Upper lobe of left lung (tissue), 6 donors: ENCODE measurements around the gene AZU1. TPM values are rescaled to one million over a fixed set of nuclear protein-coding genes. Genes with fewer than 3 reads are reported as not detected.
"Not testable (repeated sequence)": the region's sequence is repeated elsewhere in the genome, so short reads cannot be mapped to it uniquely, and the experiment has no call there.

Source experiments
- ATAC-seq, 2 donors: fragments of 200-7000 bp; cut with Tn5 transposase; one replicate each; pipeline ENCODE4 v1.9.1; 2022; ENCODE audit warnings: mild to moderate bottlenecking in 2 of 2, moderate library complexity in 2 of 2; ENCODE audit not compliant: low FRiP score in 2 of 2
- DNase-seq, 2 donors: peaks; one replicate each; pipeline ENCODE4 v3.0.0-alpha.2; 2019 to 2020
- H3K27ac ChIP-seq, 4 donors: fragments of 200-600 bp; sonication (generic); one replicate each; pipeline ENCODE4 v1.5.1; 2016 to 2019
- H3K27me3 ChIP-seq, 4 donors: fragments of 200-600 bp; sonication (generic); one replicate each; pipeline ENCODE4 v1.5.1; 2017 to 2019
- H3K36me3 ChIP-seq, 4 donors: fragments of 200-600 bp; sonication (generic); one replicate each; pipeline ENCODE4 v1.5.1; 2016 to 2019
- H3K4me1 ChIP-seq, 4 donors: fragments of 200-600 bp; sonication (generic); one replicate each; pipeline ENCODE4 v1.5.1; 2018 to 2019
- H3K4me3 ChIP-seq, 4 donors: fragments of 200-600 bp; sonication (generic); one replicate each; pipeline ENCODE4 v1.5.1; 2017 to 2019; ENCODE audit warnings: mild to moderate bottlenecking in 2 of 4, moderate library complexity in 1 of 4
- H3K9me3 ChIP-seq, 4 donors: fragments of 200-600 bp; sonication (generic); one replicate each; pipeline ENCODE4 v1.5.1; 2018 to 2019
- CTCF ChIP-seq, 6 experiments: fragments of 450-650 bp in 4 of 6; fragments of 200-600 bp in 2 of 6; sonication (generic) in 2 of 6; IDR thresholded peaks; one replicate each; pipeline ENCODE4 v1.5.1; 2016 to 2019; ENCODE audit warnings: antibody characterized with exemption in 6 of 6
- EP300 ChIP-seq, 4 donors: sonication (generic); formaldehyde crosslinking; IDR thresholded peaks; one replicate each; pipeline ENCODE4 v1.5.1; 2017; ENCODE audit warnings: antibody characterized with exemption in 4 of 4, control low read depth in 2 of 4
- POLR2A ChIP-seq, 4 donors: fragments of 450-650 bp; IDR thresholded peaks; one replicate each; pipeline ENCODE4 v1.5.1; 2016 to 2017; ENCODE audit warnings: antibody characterized with exemption in 4 of 4, mild to moderate bottlenecking in 2 of 4
- POLR2AphosphoS5 ChIP-seq, 2 donors: sonication (generic); formaldehyde crosslinking; IDR thresholded peaks; one replicate each; pipeline ENCODE4 v1.5.1; 2017; ENCODE audit warnings: antibody characterized with exemption in 2 of 2
- WGBS, 2 donors: methylation state at CpG; one replicate each; pipeline ENCODE4 v1.1.5; 2017 to 2018; 5-methylcytosine and 5-hydroxymethylcytosine counted together
- total RNA-seq, 6 donors: library from RNA; depleted of rRNA in 4 of 6; stranded (reverse); fragments of >200 nt in 4 of 6; gene quantifications; one replicate each; pipeline versions ENCODE4 v1.1.0 to v1.2.1, GENCODE V29; 2016 to 2021
- donor health status: DM: no; HTN: no; CAD: no; lungs with moderate emphysema.
- donor health status: DM: no; HTN: yes; CAD: no; lungs with severe emphysema.

AZU1 gene
- total RNA-seq, 6 donors from 2014 or later, result 2.0 to 13.6 (median 5.3) TPM

GRCh38 chr19:853014-853585, 25.5 kb downstream of the AZU1 start:
- Histone ChIP-seq H3K27ac (no peak overlapping the region), H3K9me3 (no peaks in the 10 kb centered on the region), H3K27me3 (peaks cover 0 to 15% (median 8%) of the 10 kb centered on the region in 4 donors), H3K4me3 (peak overlapping the region in 3 of 4 donors; percentile 7 to 19 (median 10)), H3K36me3 (no peaks in the 10 kb centered on the region), H3K4me1 (peaks cover 9 to 29% (median 13%) of the 10 kb centered on the region in 4 donors)
- DNase-seq, result peak in 1 of 2 donors; percentile 79
- no peak for ATAC-seq
- TF ChIP-seq CTCF (IDR thresholded peaks at IDR 0.05) (no peak), POLR2A (IDR thresholded peaks at IDR 0.05) (no peak), POLR2AphosphoS5 (IDR thresholded peaks at IDR 0.05) (no peak), EP300 (IDR thresholded peaks at IDR 0.05) (no peak)
- WGBS, 2 donors, result 9 to 67% methylated on average over 3 to 18 of the region's 67 CpGs

- not testable (repeated sequence) for H3K4me3 ChIP-seq, H3K9me3 ChIP-seq, ATAC-seq, H3K27ac ChIP-seq, H3K36me3 ChIP-seq, DNase-seq
- H3K27me3 ChIP-seq, result peaks cover 0 to 15% (median 8%) of the 10 kb centered on the region in 4 donors
- H3K4me1 ChIP-seq, result peaks cover 9 to 30% (median 12%) of the 10 kb centered on the region in 4 donors
- 86 to 89% methylated on average over 7 to 8 of the region's 17 CpGs for WGBS, 2 donors
These were observed 26.1 kb downstream of the AZU1 start for GRCh38 chr19:853614-854220.

GRCh38 chr19:854549-854948, 26.9 kb downstream of the AZU1 start:
- H3K27ac ChIP-seq, result no peak overlapping the region
- TF ChIP-seq EP300 (IDR thresholded peaks at IDR 0.05), result no peak
- no peak for TF ChIP-seq POLR2A (IDR thresholded peaks at IDR 0.05)
- no peak for TF ChIP-seq CTCF (IDR thresholded peaks at IDR 0.05)
- TF ChIP-seq POLR2AphosphoS5 (IDR thresholded peaks at IDR 0.05), result no peak
- WGBS, 2 donors, result 68 to 74% methylated on average over 6 of the region's 6 CpGs
- peaks cover 9 to 38% (median 16%) of the 10 kb centered on the region in 4 donors for H3K4me1 ChIP-seq
- no peaks in the 10 kb centered on the region for H3K36me3 ChIP-seq
- no peak for DNase-seq
- peaks cover 0 to 15% (median 8%) of the 10 kb centered on the region in 4 donors for H3K27me3 ChIP-seq
- H3K4me3 ChIP-seq, result no peak overlapping the region
- H3K9me3 ChIP-seq, result no peaks in the 10 kb centered on the region
- ATAC-seq, result no peak

GRCh38 chr19:855142-855541, 27.5 kb downstream of the AZU1 start:
- WGBS, 2 donors, result 81 to 86% methylated on average over 12 of the region's 12 CpGs
- Histone ChIP-seq H3K4me3 (no peak overlapping the region), H3K9me3 (no peaks in the 10 kb centered on the region)

More at GRCh38 chr19:855142-855541, 27.5 kb downstream of the AZU1 start:
- peaks cover 0 to 15% (median 8%) of the 10 kb centered on the region in 4 donors for H3K27me3 ChIP-seq
- no peaks in the 10 kb centered on the region for H3K36me3 ChIP-seq
- ATAC-seq (no peak), DNase-seq (no peak)
- H3K27ac ChIP-seq, result no peak overlapping the region
- TF ChIP-seq EP300 (IDR thresholded peaks at IDR 0.05) (no peak), POLR2A (IDR thresholded peaks at IDR 0.05) (no peak), POLR2AphosphoS5 (IDR thresholded peaks at IDR 0.05) (no peak), CTCF (IDR thresholded peaks at IDR 0.05) (no peak)
- H3K4me1 ChIP-seq, result peaks cover 11 to 43% (median 20%) of the 10 kb centered on the region in 4 donors
